Central memory CD4-positive, alpha-beta T cell (primary cell): Measurements from ENCODE around the gene SPDYE4.
"Not testable (repeated sequence)": the region's sequence is repeated elsewhere in the genome, so short reads cannot be mapped to it uniquely, and the experiment has no call there.

ENCODE experiments used
- DNase-seq: peaks from one replicate; pipeline ENCODE4 v3.0.0; 2022
- total RNA-seq, 3 experiments: gene quantifications; one replicate each; lab custom pipeline; 2026; lab: John Stamatoyannopoulos, UW

Gene SPDYE4, protein sequence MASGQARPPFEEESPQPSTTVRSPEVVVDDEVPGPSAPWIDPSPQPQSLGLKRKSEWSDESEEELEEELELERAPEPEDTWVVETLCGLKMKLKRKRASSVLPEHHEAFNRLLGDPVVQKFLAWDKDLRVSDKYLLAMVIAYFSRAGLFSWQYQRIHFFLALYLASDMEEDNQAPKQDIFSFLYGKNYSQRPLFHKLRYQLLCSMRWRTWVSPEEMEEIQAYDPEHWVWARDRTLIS
- total RNA-seq = 0 reads per million in 3 experiments

- DNase-seq = no peak
These were observed at the start of gene SPDYE4 for GRCh38 chr17:8758137-8758596. Gene SPDYE4 (minus strand): TSS chr17:8758546. CDS start chr17:8758382, 164 bp downstream.

DNA sequence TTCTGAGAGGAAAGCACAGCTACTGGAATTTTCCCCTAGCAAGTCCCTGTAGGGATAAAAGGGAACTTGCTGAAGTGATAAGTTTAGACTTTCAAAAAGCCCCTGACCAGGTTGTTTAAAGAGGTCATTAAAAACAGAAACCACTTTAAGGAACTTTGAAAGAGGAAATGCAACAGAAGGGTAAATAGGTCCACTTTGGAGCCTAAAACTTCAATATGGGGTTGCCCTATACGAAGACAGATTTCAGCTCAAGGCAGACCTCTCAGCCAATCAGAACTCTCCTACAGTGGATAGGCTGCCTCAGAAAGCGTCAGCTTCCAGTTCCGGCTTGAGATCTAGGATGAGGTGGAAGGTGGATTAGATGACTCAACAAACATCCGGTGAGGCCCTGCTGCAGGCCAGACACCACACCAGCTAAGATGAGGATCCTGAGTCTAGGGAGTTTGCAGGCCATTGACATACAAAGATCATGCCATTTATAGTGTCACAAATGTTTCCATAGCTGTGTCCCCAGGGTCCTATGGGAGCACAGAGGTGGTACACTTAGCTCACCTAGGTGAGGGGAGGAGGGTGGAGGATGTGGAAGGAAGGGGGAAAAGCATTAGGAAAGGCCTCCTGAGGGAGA, 48.7 kb upstream of the SPDYE4 start:
- no peak for DNase-seq

DNA sequence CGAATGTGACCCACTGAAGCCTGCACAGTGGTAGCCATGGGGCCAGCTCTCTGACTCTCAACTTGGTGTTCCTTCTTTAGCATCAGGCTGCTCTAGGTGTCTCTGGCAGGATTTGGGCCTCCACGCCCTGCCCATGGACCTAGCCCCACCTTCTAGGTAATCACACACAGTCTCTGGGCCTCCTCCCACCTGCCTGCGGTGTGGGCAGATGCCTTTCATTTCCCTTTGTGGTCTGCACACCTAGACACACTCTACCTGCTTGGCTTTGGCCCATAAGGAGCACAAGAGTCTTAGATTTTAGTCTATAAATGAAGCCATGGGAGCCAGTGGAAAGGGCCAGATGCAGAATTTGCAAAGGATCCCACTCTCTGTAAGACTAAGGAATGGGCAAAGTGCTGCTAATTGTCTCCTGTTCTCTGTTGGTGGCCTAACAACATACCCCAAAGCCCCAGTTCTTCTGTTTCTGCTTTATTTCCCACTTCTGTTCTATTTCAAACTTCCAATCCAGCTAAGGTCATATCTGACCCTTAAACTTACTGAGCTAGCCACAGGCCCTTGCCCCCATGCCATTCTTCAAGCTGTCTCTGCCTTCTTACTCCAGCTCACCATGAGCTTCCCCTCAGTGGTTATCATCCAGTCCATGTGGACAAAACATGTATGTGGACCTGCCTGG, 48.0 kb upstream of the SPDYE4 start:
- DNase-seq = no peak

DNA sequence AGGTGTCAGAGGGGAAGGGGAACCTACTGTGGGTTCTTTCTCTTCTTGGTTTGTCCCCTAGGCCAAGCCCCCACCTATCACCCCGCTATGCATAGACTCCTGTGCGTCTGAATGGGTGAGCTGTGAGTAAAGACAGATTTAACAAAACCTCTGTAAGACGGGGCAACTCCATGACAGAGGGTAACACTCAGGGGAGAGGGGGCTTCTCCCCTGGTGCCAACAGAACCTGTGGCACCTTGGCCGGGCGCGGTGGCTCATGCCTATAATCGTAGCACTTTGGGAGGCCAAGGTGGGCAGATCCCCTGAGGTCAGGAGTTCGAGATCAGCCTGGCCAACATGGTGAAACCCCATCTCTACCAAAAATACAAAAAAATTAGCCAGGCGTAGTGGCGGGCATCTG, 47.0 kb upstream of the SPDYE4 start:
- DNase-seq = not testable (repeated sequence)

- DNase-seq = no peak
These were observed 45.4 kb upstream of the SPDYE4 start for GRCh38 chr17:8803531-8804420.

- DNase-seq = no peak
These were observed 42.9 kb upstream of the SPDYE4 start for GRCh38 chr17:8801135-8801840.

DNA sequence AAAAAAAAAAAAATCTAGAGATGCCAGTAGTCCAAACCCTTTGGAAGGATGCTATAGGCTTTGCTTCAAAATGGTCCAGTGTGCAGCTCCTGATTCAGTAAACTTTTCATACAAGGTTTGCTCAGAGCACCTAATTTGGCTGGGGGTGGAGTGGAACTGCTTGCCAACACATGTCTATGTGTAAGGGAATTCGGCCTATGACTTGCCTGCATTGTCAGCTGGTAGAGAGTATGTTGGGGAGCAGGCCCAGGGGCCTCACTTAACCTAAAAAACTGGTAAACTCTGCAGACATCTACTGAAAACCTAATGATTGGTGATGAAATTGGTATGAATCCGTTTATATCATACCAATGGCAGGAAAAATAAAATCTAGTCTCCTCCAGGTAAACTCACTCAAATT, 42.3 kb upstream of the SPDYE4 start:
- DNase-seq = no peak

- no peak for DNase-seq
These were observed 41.3 kb upstream of the SPDYE4 start for GRCh38 chr17:8799570-8800212.

DNA sequence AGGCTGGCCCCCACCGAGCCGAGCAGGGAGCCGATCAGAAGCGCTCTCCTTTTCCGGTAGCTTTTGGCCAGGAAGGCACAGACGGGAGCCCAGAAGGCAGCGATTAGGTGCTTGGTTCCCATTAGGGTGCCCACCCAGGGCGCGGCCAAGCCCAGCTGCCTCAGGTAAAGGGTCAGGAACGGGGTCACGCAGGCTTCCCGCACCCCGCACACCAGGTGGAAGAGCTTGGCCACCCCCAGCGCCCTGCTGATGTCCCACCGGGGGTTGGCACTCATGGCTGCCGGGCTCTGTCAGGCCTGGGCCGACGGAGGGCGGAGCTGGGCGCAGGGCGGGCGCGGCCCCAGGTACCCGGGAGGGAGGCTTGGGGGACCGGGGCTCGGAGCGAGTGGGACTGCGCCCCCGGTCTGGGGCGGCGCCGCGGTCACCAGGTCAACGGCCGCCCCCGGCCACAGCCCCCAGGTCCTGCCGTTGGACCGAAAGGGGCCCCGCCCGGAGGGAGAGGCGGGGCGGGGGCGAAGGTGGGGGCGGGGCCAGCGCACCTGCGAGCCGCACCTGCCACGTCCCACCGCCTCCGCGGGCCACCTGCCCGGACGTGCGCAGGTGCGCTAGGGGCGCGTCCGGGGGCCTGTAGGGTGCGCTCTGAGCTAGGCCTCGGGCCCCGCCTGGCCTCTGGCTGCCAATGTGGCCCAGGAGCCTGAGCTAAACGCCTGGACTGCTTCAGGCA, 40.7 kb upstream of the SPDYE4 start, which contains the start of gene MFSD6L:
Gene MFSD6L, minus strand, starts transcription at position 520 of the 724 bp plus-strand sequence. Its CDS starts 245 bp downstream, at position 275.
- no peak for DNase-seq

GRCh38 chr17:8798176-8798845, 40.0 kb upstream of the SPDYE4 start:
- no peak for DNase-seq

DNA sequence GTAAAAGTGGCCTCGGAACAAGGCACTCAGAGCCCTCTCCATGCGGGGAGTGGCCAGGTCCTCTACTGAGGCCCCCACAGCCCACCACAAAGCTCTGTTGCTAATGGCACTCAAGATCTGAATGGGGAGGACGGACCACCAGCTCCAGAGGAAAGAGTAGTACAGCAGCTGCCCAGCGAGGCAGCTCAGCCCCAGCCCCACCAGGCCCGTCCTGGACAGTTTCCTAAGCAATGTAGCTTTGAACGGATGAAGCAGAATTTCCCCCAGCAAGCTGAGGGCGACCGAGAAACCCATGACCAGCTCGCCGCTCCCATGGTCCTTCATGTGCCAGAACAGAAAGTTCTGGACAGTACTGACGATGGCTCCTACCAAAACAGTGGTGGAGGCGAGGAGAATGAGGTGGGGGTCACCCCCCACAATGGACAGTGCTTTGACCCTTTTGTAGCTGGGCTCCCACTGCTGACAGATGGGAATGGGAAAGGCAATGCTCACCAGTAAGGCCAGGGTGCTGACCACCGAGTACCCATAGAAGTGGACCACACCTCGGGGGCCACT, 39.4 kb upstream of the SPDYE4 start:
- DNase-seq = no peak

DNA sequence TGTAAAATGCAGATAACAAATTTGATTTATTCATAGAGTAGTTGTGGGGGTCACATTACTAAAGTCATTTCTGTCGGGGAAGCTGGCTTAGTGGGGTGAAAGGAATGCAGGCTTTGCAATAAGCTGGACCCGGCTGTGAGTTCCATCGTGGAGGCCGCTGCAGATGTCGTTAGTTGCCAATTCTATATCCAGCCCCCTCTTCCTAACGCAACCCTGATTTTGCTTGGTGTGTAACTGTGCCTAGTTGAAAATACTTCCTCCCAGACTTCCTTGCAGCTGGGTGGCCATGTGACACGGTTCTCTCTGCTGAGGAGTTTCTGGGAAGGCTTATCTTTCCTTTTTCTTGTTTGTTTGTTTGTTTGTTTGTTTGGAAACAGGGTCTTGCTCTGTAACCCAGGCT, 36.3 kb upstream of the SPDYE4 start:
- DNase-seq = no peak

DNA sequence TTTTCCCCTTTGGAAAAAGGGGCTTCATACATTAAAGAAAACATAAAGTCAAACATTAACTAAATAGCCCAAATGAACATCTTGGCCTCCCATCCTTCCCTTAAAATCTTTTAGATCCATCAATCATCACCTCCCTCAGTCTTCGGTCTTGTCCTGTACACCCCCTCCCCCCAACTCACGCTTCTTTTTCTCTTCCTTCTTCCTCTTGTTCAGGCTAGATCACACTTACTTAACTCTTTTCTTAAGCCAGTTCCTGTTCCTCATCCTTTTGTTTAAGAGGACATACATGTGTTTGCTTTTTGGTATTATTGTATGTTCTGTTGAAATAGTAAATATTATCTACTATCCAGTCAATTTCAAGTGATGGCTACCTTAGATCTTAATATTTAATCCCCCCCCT, 35.3 kb upstream of the SPDYE4 start:
- DNase-seq = no peak

DNA sequence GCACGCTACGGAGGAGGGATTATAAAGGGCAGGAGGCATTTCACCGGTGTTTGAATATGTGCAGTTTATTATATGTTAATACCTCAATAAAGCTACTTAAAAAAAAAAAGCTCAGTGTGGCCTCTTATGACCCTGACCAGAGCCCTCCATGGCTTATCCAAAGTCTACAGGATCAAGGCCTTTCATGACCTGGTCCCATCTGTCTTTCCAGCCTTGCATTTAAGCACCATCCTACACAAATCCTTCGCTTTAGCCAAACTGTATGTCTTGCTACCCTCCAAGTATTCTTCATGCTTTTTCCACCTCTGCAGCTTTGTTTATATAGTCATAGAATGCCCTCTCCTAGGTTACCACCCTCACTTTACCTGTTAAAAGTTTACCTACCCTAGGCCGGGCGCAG, 34.3 kb upstream of the SPDYE4 start:
- DNase-seq = no peak

- no peak for DNase-seq
These were observed 33.5 kb upstream of the SPDYE4 start for GRCh38 chr17:8791910-8792270.

DNA sequence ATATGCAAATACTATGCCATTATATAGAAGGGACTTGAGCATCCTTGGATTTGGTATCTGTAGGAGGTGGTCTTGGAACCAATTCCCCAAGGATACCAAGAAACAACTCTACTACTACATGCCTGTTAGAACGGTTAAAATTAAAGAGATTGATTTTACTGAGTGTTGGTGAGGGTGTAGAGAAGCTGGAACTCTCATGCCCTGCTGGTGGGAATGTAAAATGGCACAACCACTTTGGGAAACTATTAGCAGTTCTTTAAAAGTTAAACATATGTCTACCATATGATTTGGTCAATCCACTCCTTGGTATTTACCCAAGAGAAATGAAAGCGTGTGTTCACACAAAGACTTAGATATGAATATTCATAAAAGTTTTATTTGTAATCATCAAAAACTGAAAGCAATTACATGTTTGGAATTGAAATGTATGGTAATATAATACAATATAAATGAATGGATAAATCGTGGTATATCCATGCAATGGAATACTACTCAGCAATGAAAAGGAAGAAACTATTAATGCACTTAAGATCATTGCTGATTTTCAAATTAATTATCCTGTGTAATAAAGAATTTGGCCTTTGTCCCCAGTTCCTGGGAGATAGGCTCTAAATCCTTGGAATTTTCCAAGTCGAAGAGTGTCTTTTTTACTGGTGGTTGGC, 33.0 kb upstream of the SPDYE4 start:
- DNase-seq = no peak

DNA sequence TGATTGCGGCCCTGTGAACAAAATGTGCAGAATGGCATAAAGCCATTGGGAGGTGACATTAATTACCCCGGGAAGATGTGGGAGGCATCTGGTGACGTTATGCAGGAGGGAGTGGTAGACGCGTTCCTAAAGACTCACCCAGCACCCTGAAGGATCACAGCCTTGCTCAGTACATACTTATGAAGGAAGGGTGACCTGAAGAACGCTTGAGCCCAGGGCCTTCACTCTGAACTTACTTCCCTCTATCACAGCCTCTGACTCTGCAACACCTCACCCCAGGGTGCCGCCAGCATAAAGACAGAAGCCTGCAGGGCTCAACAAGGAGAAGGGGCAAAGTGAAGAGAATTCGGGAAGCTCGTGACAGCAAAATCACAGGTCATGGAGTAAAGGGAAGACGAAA, 31.4 kb upstream of the SPDYE4 start:
- DNase-seq = no peak

- no peak for DNase-seq
These were observed 30.7 kb upstream of the SPDYE4 start for GRCh38 chr17:8788998-8789397.
